ENCODE results near the gene MYCBP.

DNA sequence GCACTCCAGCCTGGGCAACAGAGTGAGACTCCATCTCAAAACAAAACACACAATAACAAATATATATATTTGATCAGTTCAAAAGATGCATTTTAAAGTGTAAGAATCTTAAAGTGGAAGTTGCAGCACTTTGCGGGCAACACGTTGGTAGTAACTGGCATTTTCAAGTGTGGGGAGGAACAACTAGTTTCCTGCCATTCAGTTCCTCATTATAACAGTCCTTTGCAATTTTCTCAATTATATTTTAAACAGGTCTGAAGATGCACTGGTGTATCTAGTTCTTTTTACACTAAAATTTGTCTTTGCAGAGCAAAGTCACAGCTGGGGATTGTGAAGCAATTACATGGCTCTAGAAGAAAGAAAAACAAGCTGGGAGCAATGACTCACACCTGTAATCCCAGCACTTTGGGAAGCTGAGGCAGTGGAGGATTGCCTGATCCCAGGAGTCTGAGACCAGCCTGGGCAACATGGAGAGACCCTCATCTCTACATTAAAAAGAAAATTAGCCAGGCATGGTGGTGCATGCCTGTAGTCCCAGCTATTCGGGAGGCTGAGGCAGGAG, 38.8 kb downstream of the MYCBP start:
- TF ChIP-seq, protein P1, sequence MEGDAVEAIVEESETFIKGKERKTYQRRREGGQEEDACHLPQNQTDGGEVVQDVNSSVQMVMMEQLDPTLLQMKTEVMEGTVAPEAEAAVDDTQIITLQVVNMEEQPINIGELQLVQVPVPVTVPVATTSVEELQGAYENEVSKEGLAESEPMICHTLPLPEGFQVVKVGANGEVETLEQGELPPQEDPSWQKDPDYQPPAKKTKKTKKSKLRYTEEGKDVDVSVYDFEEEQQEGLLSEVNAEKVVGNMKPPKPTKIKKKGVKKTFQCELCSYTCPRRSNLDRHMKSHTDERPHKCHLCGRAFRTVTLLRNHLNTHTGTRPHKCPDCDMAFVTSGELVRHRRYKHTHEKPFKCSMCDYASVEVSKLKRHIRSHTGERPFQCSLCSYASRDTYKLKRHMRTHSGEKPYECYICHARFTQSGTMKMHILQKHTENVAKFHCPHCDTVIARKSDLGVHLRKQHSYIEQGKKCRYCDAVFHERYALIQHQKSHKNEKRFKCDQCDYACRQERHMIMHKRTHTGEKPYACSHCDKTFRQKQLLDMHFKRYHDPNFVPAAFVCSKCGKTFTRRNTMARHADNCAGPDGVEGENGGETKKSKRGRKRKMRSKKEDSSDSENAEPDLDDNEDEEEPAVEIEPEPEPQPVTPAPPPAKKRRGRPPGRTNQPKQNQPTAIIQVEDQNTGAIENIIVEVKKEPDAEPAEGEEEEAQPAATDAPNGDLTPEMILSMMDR (IDR thresholded peaks at IDR 0.05), result no peak
- TF ChIP-seq POLR2A (IDR thresholded peaks at IDR 0.05), result no peak
